PC-3 (cell line): ENCODE results near the gene PKIG. TPM values are rescaled to one million over a fixed set of nuclear protein-coding genes. Genes with fewer than 3 reads are reported as not detected.

Experiments used
- ATAC-seq: fragments of 200-7000 bp; cut with Tn5 transposase; 2 replicates; pipeline ENCODE4 v1.9.1; 2020; ENCODE audit warnings: mild to moderate bottlenecking, moderate library complexity
- Bru-seq: library from RNA; stranded (reverse); fragments of 400-500 nt; gene quantifications from one replicate; lab custom pipeline; 2021; lab: Mats Ljungman, UMichigan
- BruChase-seq, 2 experiments: library from RNA; stranded (reverse); fragments of 400-500 nt; gene quantifications; one replicate each; lab custom pipeline; 2021; lab: Mats Ljungman, UMichigan
- BruUV-seq: library from RNA; stranded (reverse); fragments of 400-500 nt; replicated peaks from 2 replicates; lab custom pipeline; 2021; lab: Mats Ljungman, UMichigan
- CTCF ChIA-PET: fragments of 300-600 bp; sonication (Branson Sonifier 250); formaldehyde crosslinking; loops from one replicate; lab custom pipeline; 2022; ENCODE audit warnings: antibody characterized with exemption; lab: Charles Lee
- POLR2A ChIA-PET: fragments of 300-600 bp; sonication (Branson Sonifier 250); formaldehyde crosslinking; loops from one replicate; lab custom pipeline; 2022; ENCODE audit warnings: antibody characterized with exemption; ENCODE audit not compliant: unreplicated experiment; lab: Charles Lee
- DNase-seq: peaks from one replicate; pipeline ENCODE4 v3.0.0-alpha.2; 2015
- H2AFZ ChIP-seq: fragments of 300-600 bp; sonication (generic); 2 replicates; pipeline ENCODE4 v1.6.0; 2016; ENCODE audit warnings: antibody characterized with exemption, low read length
- H3F3A ChIP-seq: fragments of 300-600 bp; sonication (generic); one replicate; pipeline ENCODE4 v1.6.0; 2017; ENCODE audit warnings: antibody characterized with exemption, low read length, control low read depth, mild to moderate bottlenecking; ENCODE audit not compliant: unreplicated experiment
- H3K27ac ChIP-seq: fragments of 300-600 bp; sonication (generic); 2 replicates; pipeline ENCODE4 v1.5.1; 2016; ENCODE audit warnings: mild to moderate bottlenecking, low read length
- H3K27me3 ChIP-seq: fragments of 300-600 bp; sonication (generic); 2 replicates; pipeline ENCODE4 v1.6.1; 2016; ENCODE audit warnings: low read length, mixed read lengths
- H3K36me3 ChIP-seq: fragments of 300-600 bp; sonication (generic); 2 replicates; pipeline ENCODE4 v1.6.1; 2016; ENCODE audit warnings: low read depth, mixed run types, low read length, mixed read lengths
- H3K4me1 ChIP-seq: fragments of 300-600 bp; sonication (generic); 2 replicates; pipeline ENCODE4 v1.5.1; 2016; ENCODE audit warnings: low read length; ENCODE audit not compliant: insufficient read depth
- H3K4me2 ChIP-seq: fragments of 300-600 bp; sonication (generic); 2 replicates; pipeline ENCODE4 v1.6.0; 2016; ENCODE audit warnings: low read length
- H3K4me3 ChIP-seq: fragments of 300-600 bp; sonication (generic); 2 replicates; pipeline ENCODE4 v1.5.1; 2016; ENCODE audit warnings: mild to moderate bottlenecking, low read length, mixed read lengths
- H3K79me2 ChIP-seq: fragments of 300-600 bp; sonication (generic); 2 replicates; pipeline ENCODE4 v1.6.1; 2017; ENCODE audit warnings: low read length, mixed read lengths
- H3K9ac ChIP-seq: fragments of 300-600 bp; sonication (generic); 2 replicates; pipeline ENCODE4 v1.6.0; 2016; ENCODE audit warnings: mild to moderate bottlenecking, low read length
- H3K9me2 ChIP-seq: fragments of 300-600 bp; sonication (generic); replicated peaks from 2 replicates; pipeline ENCODE4 v1.6.1; 2016; ENCODE audit warnings: mixed run types, low read length, mixed read lengths
- H3K9me3 ChIP-seq: fragments of 300-600 bp; sonication (generic); 2 replicates; pipeline ENCODE4 v1.6.1; 2016; ENCODE audit warnings: low read length, mixed read lengths
- H4K20me1 ChIP-seq: fragments of 300-600 bp; sonication (generic); 2 replicates; pipeline ENCODE4 v1.6.1; 2016; ENCODE audit warnings: low read length, mixed read lengths
- EZH2 ChIP-seq: fragments of 300-600 bp; sonication (generic); IDR thresholded peaks from one replicate; pipeline ENCODE4 v1.6.1; 2017; ENCODE audit warnings: antibody characterized with exemption, mild to moderate bottlenecking, low read length; ENCODE audit not compliant: unreplicated experiment
- EZH2phosphoT487 ChIP-seq: fragments of 300-600 bp; sonication (generic); IDR thresholded peaks from 2 replicates; pipeline ENCODE4 v1.6.1; 2018; ENCODE audit warnings: mild to moderate bottlenecking, antibody characterized with exemption, low read length, borderline replicate concordance
- intact Hi-C: fragments of 100-400 bp; cut with micrococcal nuclease; formaldehyde crosslinking; loops from 2 replicates; pipeline ENCODE4 v1.9.0; 2023
- long read RNA-seq: library from polyadenylated mRNA; unstranded; transcript quantifications from one replicate; pipeline ENCODE4 v2.0.0, GENCODE V29; 2021; ENCODE audit not compliant: unreplicated experiment
- total RNA-seq: library from RNA; depleted of rRNA; stranded (reverse); fragments of >200 nt; gene quantifications from 2 replicates; pipeline ENCODE4 v1.2.3, GENCODE V29; 2014; rRNA removed
- TF ChIP-seq, protein P1 (sequence below): fragments of 300-600 bp; sonication (generic); conservative IDR thresholded peaks from 2 replicates; pipeline ENCODE4 v1.5.1; 2017; ENCODE audit warnings: antibody characterized with exemption, low read depth, mild to moderate bottlenecking, low read length

Gene PKIG
- 47.5 and 49.2 TPM in 2 replicates for total RNA-seq
- Bru-seq, nascent RNA = percentile 58 among the genes with signal in this experiment
- BruChase-seq, experiment 1, labeled RNA remaining after a 6-hour chase = percentile 48 among the genes with signal in this experiment
- percentile 45 among the genes with signal in this experiment for BruChase-seq, experiment 2, labeled RNA remaining after a 2-hour chase
- long read RNA-seq, transcript PKIG-207 (4 exons, 1,191 nt) = major isoform, 36 of 45 reads
- long read RNA-seq, partial matches to known transcripts = 3 of 45 reads
- long read RNA-seq, other reads (novel, unspliced or antisense) = 1 of 45 reads

DNA sequence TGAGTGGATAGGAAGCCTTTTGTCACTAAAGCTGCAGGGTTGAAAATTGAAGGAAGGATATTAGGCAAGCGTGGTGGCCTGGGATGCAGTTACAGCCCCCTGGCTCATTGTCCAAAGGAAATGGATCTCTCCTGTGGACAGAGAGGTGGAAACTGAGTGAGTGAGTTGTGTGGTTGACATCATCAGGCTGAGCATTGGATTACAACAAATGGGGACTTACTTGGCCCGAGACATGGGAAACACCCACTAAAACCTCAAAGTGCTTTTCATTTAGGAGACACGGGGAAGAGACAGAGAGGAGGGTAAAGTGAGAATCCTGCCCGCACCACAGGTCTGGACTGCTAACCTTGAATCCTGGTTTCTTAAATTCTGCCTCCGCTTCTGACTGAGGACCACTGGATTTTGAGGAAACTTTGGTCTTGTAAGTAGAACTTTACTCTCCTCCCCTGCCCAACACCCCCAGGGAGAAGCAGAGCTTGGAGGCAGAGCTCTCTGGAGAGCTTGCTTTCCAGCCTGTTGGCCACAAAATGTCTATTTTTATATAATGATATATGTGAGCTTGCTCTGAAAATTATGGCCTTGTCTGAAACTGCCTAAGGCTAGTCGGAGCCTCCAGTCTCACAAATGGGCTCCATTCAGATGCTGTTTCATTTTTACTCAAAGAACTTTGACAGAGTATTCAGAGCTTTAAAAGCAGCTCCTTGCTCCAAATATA lies at the start of gene PKIG:
PKIG (plus strand) TSS at position 269 of the 715 bp plus-strand sequence. CDS start 31,978 bp downstream, outside the sequence.
- Histone ChIP-seq H3K36me3 (no peaks in the 10 kb centered on the region), H3K9me2 (no peaks in the 10 kb centered on the region), H3K9me3 (no peaks in the 10 kb centered on the region), H3K4me1 (peaks cover 15% of the 10 kb centered on the region), H3F3A (no peaks in the 10 kb centered on the region), H3K4me3 (no peak within 1 kb of the TSS), H3K27ac (no peak within 1 kb of the TSS), H2AFZ (no peak within 1 kb of the TSS), H3K4me2 (no peak within 1 kb of the TSS), H3K9ac (no peak within 1 kb of the TSS), H3K79me2 (no peaks in the 10 kb centered on the region), H4K20me1 (no peaks in the 10 kb centered on the region), H3K27me3 (no peaks in the 10 kb centered on the region)
- no peak for ATAC-seq
- BruUV-seq = no TSS peak
- ChIA-PET CTCF (interaction anchor here (1.4 kb wide), 1 partner anchor 44 kb away, joined by 4 read pairs; no protein-coding TSS in a partner anchor), POLR2A (no interaction called here)
- intact Hi-C loops = no loop called here
- DNase-seq = no peak
- TF ChIP-seq EZH2 (no peak), EZH2phosphoT487 (no peak)
- TF ChIP-seq, protein P1, sequence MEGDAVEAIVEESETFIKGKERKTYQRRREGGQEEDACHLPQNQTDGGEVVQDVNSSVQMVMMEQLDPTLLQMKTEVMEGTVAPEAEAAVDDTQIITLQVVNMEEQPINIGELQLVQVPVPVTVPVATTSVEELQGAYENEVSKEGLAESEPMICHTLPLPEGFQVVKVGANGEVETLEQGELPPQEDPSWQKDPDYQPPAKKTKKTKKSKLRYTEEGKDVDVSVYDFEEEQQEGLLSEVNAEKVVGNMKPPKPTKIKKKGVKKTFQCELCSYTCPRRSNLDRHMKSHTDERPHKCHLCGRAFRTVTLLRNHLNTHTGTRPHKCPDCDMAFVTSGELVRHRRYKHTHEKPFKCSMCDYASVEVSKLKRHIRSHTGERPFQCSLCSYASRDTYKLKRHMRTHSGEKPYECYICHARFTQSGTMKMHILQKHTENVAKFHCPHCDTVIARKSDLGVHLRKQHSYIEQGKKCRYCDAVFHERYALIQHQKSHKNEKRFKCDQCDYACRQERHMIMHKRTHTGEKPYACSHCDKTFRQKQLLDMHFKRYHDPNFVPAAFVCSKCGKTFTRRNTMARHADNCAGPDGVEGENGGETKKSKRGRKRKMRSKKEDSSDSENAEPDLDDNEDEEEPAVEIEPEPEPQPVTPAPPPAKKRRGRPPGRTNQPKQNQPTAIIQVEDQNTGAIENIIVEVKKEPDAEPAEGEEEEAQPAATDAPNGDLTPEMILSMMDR = no peak

DNA sequence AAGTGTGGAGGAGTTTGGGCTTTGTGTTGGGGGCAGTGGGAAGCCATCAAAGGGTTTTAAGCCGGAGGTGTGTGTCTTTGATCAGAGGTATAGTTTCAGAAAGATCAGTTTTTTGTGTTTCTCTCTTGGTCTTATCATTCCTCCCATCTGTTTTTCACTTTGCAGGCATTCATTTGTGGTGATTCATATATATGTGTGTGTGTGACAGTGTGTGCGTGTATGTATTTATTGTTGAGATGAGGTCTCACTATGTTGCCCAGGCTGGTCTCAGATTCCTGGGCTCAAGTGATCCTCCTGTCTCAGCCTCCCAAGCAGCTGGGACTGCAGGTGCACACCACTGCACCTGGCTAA lies 49.4 kb upstream of the PKIG start:
- CTCF ChIA-PET = no interaction called here
- H3K36me3 ChIP-seq = no peaks in the 10 kb centered on the region
- DNase-seq (peak; percentile 69), ATAC-seq (peak; percentile 51)
- peaks cover 27% of the 10 kb centered on the region for H3K4me1 ChIP-seq
- no peaks in the 10 kb centered on the region for H3K27me3 ChIP-seq
- intact Hi-C loops = loop anchor here (2.0 to 5.0 kb wide), 2 partner anchors 39 to 78 kb away; no protein-coding TSS in a partner anchor
- no peaks in the 10 kb centered on the region for H3K9me2 ChIP-seq
- peak overlapping the region; percentile 79 for H3K9ac ChIP-seq
- H3K9me3 ChIP-seq = no peaks in the 10 kb centered on the region
- POLR2A ChIA-PET = no interaction called here
- peak overlapping the region; percentile 98; the same call in 1 of the 2 replicates for H2AFZ ChIP-seq
- no peaks in the 10 kb centered on the region for H3F3A ChIP-seq
- BruUV-seq = no TSS peak
- H3K79me2 ChIP-seq = no peaks in the 10 kb centered on the region
- TF ChIP-seq, protein P1 = no peak
- TF ChIP-seq EZH2phosphoT487 (no peak), EZH2 (no peak)
- peak overlapping the region; percentile 41 for H3K27ac ChIP-seq
- H3K4me2 ChIP-seq = peak overlapping the region; percentile 89
- H3K4me3 ChIP-seq = peak overlapping the region; percentile 75
- no peaks in the 10 kb centered on the region for H4K20me1 ChIP-seq

DNA sequence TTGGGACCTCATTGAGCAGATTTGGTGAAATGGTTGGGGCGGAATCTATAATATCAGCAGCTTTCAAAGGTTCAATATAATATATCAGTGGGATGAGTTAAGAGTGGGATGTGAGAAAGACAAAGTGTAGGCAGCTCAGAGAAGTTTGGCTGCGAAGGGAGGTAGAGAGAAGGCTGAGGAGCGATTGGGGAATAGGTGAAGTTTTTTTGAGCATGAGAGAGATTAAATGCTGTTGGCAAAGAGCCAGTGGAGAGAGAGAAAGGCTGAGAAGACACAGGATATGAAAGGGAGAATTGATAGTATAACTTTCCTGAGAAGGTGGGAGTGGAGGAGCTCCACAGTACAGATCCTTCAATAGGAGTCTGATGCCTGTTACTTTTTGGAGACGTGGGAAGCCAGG lies 48.5 kb upstream of the PKIG start:
- H4K20me1 ChIP-seq = no peaks in the 10 kb centered on the region
- intact Hi-C loops = loop anchor here (2.0 to 5.0 kb wide), 2 partner anchors 38 to 77 kb away; no protein-coding TSS in a partner anchor
- no peaks in the 10 kb centered on the region for H3K9me2 ChIP-seq
- H3K4me2 ChIP-seq = no peak overlapping the region
- BruUV-seq = no TSS peak
- no peak for ATAC-seq
- no peaks in the 10 kb centered on the region for H3K36me3 ChIP-seq
- H3K4me3 ChIP-seq = no peak overlapping the region
- no peaks in the 10 kb centered on the region for H3K79me2 ChIP-seq
- no peak overlapping the region for H2AFZ ChIP-seq
- POLR2A ChIA-PET = no interaction called here
- DNase-seq = no peak
- peaks cover 27% of the 10 kb centered on the region for H3K4me1 ChIP-seq
- no peaks in the 10 kb centered on the region for H3K27me3 ChIP-seq
- no peak overlapping the region for H3K9ac ChIP-seq
- TF ChIP-seq, protein P1 = no peak
- TF ChIP-seq EZH2phosphoT487 = no peak
- TF ChIP-seq EZH2 = no peak
- H3K9me3 ChIP-seq = no peaks in the 10 kb centered on the region
- CTCF ChIA-PET = no interaction called here
- H3K27ac ChIP-seq = no peak overlapping the region
- H3F3A ChIP-seq = no peaks in the 10 kb centered on the region
